ENCODE measurements around the gene EXOC4.
A peak's percentile ranks its signal among the peaks of the same experiment; 100 is the strongest.
"Not testable (repeated sequence)": the region's sequence is repeated elsewhere in the genome, so short reads cannot be mapped to it uniquely, and the experiment has no call there.

Gene EXOC4

GRCh38 chr7:133962646-133963045, 709.8 kb downstream of the EXOC4 start:
- DNase-seq, result no peak

- DNase-seq, result no peak
Observed at GRCh38 chr7:133963629-133964028, 710.8 kb downstream of the EXOC4 start.

GRCh38 chr7:133971625-133972024, 718.7 kb downstream of the EXOC4 start:
- no peak for DNase-seq

GRCh38 chr7:133973710-133974109, 720.8 kb downstream of the EXOC4 start:
- DNase-seq, result no peak

- DNase-seq, result no peak
Observed at GRCh38 chr7:133975130-133975529, 722.3 kb downstream of the EXOC4 start.

- DNase-seq, result no peak
Observed at GRCh38 chr7:133976140-133976539, 723.3 kb downstream of the EXOC4 start.

- DNase-seq, result no peak
Observed at GRCh38 chr7:133977409-133978274, 724.8 kb downstream of the EXOC4 start.

- DNase-seq, result no peak
Observed at GRCh38 chr7:133978502-133979295, 725.8 kb downstream of the EXOC4 start.

- DNase-seq, result no peak
Observed at GRCh38 chr7:133980804-133981203, 727.9 kb downstream of the EXOC4 start.

GRCh38 chr7:133983685-133984419, 731.0 kb downstream of the EXOC4 start:
- DNase-seq, result peak; percentile 27

- DNase-seq, result no peak
Observed at GRCh38 chr7:133985300-133985699, 732.4 kb downstream of the EXOC4 start.

GRCh38 chr7:133987582-133987981, 734.7 kb downstream of the EXOC4 start:
- no peak for DNase-seq

- DNase-seq, result no peak
Observed at GRCh38 chr7:133993547-133993946, 740.7 kb downstream of the EXOC4 start.

- not testable (repeated sequence) for DNase-seq
Observed at GRCh38 chr7:133994100-133994499, 741.2 kb downstream of the EXOC4 start.

GRCh38 chr7:133997463-133997862, 744.6 kb downstream of the EXOC4 start:
- DNase-seq, result no peak

GRCh38 chr7:133999178-133999577, 746.3 kb downstream of the EXOC4 start:
- DNase-seq, result no peak

GRCh38 chr7:134004829-134005505, 752.1 kb downstream of the EXOC4 start:
- no peak for DNase-seq

- DNase-seq, result no peak
Observed at GRCh38 chr7:134009314-134010110, 756.6 kb downstream of the EXOC4 start.

GRCh38 chr7:134013249-134013648, 760.4 kb downstream of the EXOC4 start:
- DNase-seq, result no peak

- no peak for DNase-seq
Observed at GRCh38 chr7:134014935-134015334, 762.1 kb downstream of the EXOC4 start.

- DNase-seq, result peak; percentile 21
Observed at GRCh38 chr7:134016223-134016941, 763.5 kb downstream of the EXOC4 start.

Data from NCI-H526 treated with DMSO at 0.1 percent for 48 hours (cell line).